ENCODE data around the gene UBAC2. TPM values are rescaled to one million over a fixed set of nuclear protein-coding genes. Genes with fewer than 3 reads are reported as not detected.

The UBAC2 gene
- total and polyA plus RNA-seq, 2 of the 4 experiments (the other 2 are of a cell fraction), result 20.8 to 36.3 TPM

DNA sequence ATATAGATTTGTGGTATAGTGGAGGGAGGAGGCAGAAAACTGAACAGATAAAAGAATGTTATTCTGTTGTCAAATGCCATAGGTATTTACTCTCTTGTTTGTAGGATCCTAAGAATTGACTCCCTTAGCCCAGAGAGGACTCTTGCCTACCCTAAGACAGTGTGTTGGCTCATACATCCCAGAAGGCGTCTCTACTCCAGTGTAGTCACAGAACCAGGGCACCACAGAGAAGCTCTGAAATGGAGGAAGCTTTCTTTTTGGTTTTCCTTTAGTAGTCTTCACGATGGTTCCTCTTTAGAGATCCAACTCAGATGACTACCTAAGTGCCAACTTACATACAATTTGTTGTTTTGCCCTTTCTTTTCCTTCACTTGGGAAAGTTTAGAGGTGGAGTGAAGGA is 92.5 kb downstream of the UBAC2 start:
- Histone ChIP-seq H3K9me3 (ENCODE audit: control insufficient read depth, insufficient read depth, low read length) (no peaks in the 10 kb centered on the region), H3K23ac (ENCODE audit: low read depth, low read length) (no peak overlapping the region), H3K9ac (ENCODE audit: low read depth, low read length) (no peak overlapping the region), H2AK9ac (replicated peaks; ENCODE audit: low read depth, low read length, poor library complexity) (no peak overlapping the region), H3K27ac (ENCODE audit: insufficient read depth, low read length) (no peak overlapping the region), H3K4me2 (ENCODE audit: low read depth, low read length) (no peak overlapping the region), H3K79me1 (ENCODE audit: low read depth in 1 of 2, low read length in 2 of 2) (peaks cover 10% of the 10 kb centered on the region in 2 experiments; a peak in 3 of 4 replicates), H3K36me3 (ENCODE audit: control insufficient read depth, insufficient read depth, low read length) (no peaks in the 10 kb centered on the region; the same call in 1 of the 2 replicates), H2BK20ac (ENCODE audit: low read depth, low read length) (no peak overlapping the region), H3K56ac (ENCODE audit: extremely low read depth, insufficient read depth, low read length) (no peak overlapping the region), H3K14ac (replicated peaks; ENCODE audit: low read depth, low read length) (no peak overlapping the region), H3K9me1 (ENCODE audit: insufficient read depth, low read length) (peaks cover 4% of the 10 kb centered on the region; the same call in 1 of the 2 replicates), H2BK120ac (ENCODE audit: low read depth, low read length) (no peak overlapping the region), H3K4ac (ENCODE audit: low read depth, low read length) (no peak overlapping the region), H4K5ac (ENCODE audit: low read depth, low read length) (no peak overlapping the region), H3K18ac (ENCODE audit: low read depth, low read length) (no peak overlapping the region), H4K91ac (ENCODE audit: insufficient read depth, low read depth, low read length) (no peak overlapping the region), H3K27me3 (ENCODE audit: control insufficient read depth, insufficient read depth, low read length) (no peaks in the 10 kb centered on the region), H4K20me1 (ENCODE audit: insufficient read depth, low read length) (peaks cover 3% of the 10 kb centered on the region; the same call in 1 of the 2 replicates), H2BK15ac (ENCODE audit: low read depth, low read length) (no peak overlapping the region), H2BK5ac (ENCODE audit: low read depth, low read length, poor library complexity, severe bottlenecking) (no peak overlapping the region), H3K4me3 (ENCODE audit: insufficient read depth, low read depth, low read length) (no peak overlapping the region), H2AK5ac (ENCODE audit: low read depth, low read length) (no peak overlapping the region), H3K4me1 (ENCODE audit: control insufficient read depth, insufficient read depth, low read length) (no peaks in the 10 kb centered on the region), H2AFZ (replicated peaks; ENCODE audit: low read length, poor library complexity) (no peak overlapping the region), H4K8ac (ENCODE audit: low read depth in 2 of 2, low read length in 2 of 2) (no peak overlapping the region)
- intact Hi-C loops (cut with micrococcal nuclease) (no loop called here), in situ Hi-C loops (cut with MboI; ENCODE audit: low sequenced_read_pairs) (no loop called here), dilution Hi-C loops (cut with HindIII; ENCODE audit: low sequenced_read_pairs, unreplicated experiment) (no loop called here)
- no CpG with 5 or more reads among the region's 2 CpGs for WGBS, 2 experiments (ENCODE audit: extremely low coverage in 2 of 2, insufficient read length in 1 of 2)
- POLR2A ChIA-PET (ENCODE audit: unreplicated experiment), result no interaction called here
- CTCF ChIA-PET, result no interaction called here
- TF ChIP-seq CTCF (conservative IDR thresholded peaks at IDR 0.05; ENCODE audit: low read depth, low read length), result no peak
- TF ChIP-seq BHLHE40 (IDR thresholded peaks at IDR 0.05; ENCODE audit: low read depth, low read length), result no peak
- TF ChIP-seq, protein P1, sequence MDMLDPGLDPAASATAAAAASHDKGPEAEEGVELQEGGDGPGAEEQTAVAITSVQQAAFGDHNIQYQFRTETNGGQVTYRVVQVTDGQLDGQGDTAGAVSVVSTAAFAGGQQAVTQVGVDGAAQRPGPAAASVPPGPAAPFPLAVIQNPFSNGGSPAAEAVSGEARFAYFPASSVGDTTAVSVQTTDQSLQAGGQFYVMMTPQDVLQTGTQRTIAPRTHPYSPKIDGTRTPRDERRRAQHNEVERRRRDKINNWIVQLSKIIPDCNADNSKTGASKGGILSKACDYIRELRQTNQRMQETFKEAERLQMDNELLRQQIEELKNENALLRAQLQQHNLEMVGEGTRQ (IDR thresholded peaks at IDR 0.05; ENCODE audit: low read depth, low read length), result no peak
- TF ChIP-seq MAFK (IDR thresholded peaks at IDR 0.05; ENCODE audit: low read depth, low read length), result no peak
- no peak for TF ChIP-seq SMC3 (IDR thresholded peaks at IDR 0.05; ENCODE audit: low read depth, low read length)
- TF ChIP-seq FOS (IDR thresholded peaks at IDR 0.05; ENCODE audit: low read depth, low read length), result no peak
- TF ChIP-seq NFE2L2 (IDR thresholded peaks at IDR 0.05; ENCODE audit: low read depth, low read length), result no peak
- TF ChIP-seq MXI1 (IDR thresholded peaks at IDR 0.05; ENCODE audit: borderline replicate concordance, low read depth, low read length), result no peak
- ATAC-seq (ENCODE audit: low read depth), result no peak
- no TSS peak for BruUV-seq (replicated peaks)
- DNase-seq, result no peak

Measured in IMR-90 (cell line).